Activated CD4-positive, CD25-positive, alpha-beta regulatory T cell (primary cell): Measurements from ENCODE around the gene IFIT2.
"Not testable (repeated sequence)": the region's sequence is repeated elsewhere in the genome, so short reads cannot be mapped to it uniquely, and the experiment has no call there.

Experiments
- DNase-seq, 4 experiments: peaks; one replicate each; lab custom pipeline; 2025; lab: John Stamatoyannopoulos, UW

The IFIT2 gene

DNA sequence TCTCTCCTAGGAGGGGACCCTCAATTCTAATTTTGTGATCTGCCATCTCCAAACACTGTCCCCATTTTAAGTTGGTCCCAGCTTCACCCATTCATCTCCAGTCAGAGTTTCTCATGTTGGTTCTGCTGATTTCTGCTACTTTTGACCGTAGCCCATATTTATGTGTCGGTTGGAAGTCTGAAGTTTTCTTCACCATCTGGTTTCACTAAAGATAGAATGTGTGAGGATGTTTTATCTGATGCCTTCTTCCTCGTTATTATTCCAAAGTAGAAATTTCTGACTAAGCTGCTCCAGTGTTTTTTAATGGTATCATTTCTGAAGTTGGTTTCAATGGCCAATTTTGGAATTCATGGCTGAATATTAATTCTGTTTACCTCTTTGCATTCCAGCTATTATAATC, 21.3 kb upstream of the IFIT2 start:
- no peak for DNase-seq

DNA sequence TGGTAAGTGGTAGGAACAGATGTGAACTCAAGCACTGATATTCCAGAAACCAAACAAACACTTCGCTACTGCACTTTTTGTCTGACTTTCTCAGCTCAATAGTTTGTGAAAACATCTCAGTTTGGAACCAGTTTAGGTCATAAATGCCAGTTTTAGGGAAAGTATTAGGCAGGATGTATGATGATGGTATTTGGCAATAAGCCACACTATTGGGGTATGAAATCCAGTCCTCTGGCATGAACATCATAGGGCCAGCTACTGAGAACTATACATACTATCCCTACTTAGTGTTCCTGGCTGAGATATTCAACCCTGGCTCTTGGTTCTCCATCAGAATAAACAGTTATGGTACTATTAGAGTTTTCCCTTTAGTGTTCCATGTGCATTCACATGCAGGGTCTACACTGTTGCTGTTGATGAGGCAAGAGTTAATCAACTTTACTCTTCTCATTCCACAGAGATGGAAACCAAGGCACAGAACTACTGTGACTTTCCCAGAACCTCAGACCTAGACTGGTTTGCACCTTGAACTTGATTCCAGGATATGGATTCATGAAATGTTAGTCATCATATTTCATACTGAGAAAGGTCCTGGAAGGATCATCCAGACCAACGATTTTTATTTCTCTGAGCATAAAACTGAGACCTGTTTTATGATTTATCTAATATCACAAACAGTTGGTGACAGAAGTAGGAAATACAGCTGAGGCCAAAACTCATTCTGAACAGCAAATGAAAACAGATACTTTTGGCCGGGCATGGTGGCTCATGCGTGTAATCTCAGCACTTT, 20.0 kb upstream of the IFIT2 start:
- no peak for DNase-seq

DNA sequence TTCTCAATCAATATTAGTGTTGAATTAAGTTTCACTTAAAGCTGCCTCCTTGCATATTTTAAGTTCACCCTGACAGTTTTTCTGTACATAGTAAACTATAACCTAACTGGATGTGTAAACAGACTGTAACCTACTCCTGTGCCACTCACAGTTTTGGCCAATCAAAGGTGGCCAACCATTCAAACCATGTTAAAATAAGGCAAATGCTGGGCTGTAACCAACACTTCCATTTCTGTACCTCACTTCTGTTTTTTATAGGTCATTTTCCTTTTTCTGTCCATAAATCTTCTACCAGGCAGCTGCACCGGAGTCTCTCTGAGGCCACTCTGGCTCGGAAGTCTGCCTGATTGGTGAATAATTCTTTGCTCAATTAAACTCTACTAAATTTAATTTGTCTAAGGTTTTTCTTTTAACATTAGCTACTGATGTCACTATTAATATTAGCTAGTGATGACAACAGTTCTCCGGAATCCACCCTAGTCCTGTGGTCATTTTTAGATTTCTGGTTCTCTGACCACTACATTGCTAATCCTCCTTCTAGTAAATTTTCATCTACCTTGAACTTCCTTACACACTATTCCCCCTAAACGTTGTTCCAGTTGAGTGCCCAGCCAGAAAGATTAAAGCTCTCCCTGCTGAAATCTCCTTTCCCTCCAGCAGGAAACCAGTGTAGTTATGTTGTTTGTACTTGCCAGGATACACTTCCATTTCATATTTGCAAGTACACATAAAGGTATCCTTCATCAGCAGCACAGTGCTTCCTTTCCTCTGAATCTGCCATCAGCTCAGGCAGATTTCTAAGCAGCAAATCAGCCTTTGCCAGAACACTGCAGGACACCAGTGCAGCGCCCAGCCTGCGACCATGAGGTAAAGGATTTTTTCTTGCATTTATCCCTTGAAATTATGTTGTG, 18.6 kb upstream of the IFIT2 start:
- DNase-seq, result no peak

DNA sequence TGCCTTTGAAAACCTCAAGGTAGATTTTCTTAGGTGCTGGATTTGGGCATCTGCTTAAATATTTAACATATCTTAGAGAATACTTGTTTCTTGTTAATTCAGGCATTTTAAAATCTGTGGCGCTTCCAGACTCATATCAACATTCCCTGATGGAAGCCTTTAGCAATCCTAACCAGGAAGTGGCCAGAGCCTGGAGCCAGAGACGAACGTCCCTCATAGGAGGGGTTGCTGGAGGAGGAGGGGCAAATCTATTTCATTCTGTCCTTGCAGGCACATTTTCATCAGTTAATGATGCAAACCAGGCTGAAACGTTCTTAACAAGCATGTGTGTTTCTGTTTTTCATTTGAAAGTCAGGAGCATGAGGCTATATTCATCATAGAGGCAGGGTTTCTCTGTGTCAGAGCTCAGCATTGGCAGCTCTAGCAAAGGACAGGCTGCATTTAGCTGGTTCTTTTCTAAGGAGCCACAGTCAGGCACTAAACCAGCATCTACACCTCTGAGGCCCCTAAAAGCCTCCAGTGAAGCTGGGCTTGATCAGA, 17.8 kb upstream of the IFIT2 start:
- no peak for DNase-seq

DNA sequence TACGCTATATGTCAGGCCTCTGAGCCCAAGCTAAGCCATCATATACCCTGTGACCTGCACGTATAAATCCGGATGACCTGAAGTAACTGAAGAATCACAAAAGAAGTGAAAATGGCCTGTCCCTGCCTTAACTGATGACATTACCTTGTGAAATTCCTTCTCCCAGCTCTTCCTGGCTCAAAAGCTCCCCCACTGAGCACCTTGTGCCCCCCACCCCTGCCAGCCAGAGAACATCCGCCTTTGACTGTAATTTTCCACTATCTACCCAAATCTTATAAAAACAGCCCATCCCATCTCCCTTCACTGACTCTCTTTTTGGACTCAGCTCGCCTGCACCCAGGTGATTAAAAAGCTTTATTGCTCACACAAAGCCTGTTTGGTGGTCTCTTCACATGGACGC, 17.1 kb upstream of the IFIT2 start:
- not testable (repeated sequence) for DNase-seq

DNA sequence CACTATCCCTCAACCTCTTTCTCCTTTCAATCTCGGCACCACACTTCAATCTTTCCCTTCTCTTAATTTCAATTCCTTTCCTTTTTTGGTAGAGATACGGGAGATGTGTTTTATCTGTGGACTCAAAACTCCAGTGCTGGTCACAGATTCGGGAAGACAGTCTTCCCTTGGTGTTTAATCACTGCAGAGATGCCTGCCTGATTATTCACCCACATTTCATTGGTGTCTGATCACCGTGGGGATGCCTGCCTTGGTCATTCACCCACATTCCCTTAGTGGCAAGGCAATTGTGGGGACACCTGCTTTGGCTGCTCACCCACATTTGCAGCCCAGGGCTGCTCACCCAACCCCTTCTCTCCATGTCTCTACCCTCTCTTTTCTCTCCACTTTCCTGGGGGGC, 16.5 kb upstream of the IFIT2 start:
- not testable (repeated sequence) for DNase-seq

DNA sequence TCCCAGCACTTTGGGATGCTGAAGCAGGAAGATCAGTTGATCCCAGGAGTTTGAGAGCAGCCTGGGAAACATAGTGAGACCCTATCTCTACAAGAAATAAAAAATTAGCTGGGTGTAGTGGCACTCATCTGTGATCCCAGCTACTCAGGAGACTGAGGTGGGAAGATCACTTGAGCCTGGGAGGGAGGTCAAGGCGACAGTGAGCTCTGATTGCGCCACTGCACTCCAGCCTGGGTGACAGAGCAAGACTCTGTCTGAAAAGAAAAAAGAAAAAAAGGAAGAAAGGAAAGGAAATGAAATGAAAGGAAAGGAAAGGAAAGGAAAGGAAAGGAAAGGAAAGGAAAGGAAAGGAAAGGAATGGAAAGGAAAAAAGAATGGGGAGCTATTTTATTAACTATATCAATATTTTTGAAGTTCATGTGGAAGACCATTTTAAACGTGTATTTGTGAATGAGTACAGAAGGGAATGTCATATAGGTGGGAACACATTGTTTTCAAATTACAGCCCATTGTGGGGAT, 7.1 kb upstream of the IFIT2 start:
- no peak for DNase-seq

DNA sequence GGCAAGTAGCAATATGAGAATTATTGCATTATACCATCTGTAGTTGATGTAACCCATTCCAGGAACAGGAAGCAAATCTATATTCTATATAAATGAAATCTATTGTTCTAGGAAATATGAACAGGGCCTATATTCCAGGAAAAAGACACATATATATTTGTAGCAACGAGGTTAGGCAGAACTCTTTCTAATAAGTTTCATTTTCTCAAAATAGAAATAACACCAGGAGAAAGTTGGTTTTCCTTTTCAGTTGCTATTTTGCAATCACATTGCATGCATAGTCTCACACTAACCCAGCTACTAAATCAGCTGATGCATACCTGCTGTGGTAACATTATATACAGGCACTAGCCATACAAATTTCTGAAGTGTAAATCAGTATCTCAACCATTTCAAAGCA, 6.2 kb upstream of the IFIT2 start:
- DNase-seq, result no peak

DNA sequence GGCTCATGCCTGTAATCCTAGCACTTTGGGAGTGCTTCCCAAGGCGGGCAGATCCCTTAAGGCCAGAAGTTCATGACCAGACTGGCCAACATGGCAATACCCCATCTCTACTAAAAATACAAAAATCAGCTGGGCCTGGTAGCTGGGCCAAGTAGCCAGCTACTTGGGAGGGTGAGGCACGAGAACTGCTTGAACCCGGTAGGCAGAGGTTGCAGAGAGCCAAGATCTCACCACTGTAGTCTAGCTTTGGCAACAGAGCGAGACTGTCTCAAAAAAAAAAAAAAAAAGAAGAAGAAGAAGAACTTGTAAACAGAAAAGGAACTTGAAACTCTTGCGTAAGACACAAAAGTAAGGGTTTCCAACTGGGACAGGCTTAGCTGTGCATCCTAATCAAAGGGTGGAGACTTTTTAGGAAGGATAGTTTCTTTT, 5.6 kb upstream of the IFIT2 start:
- DNase-seq, result no peak

DNA sequence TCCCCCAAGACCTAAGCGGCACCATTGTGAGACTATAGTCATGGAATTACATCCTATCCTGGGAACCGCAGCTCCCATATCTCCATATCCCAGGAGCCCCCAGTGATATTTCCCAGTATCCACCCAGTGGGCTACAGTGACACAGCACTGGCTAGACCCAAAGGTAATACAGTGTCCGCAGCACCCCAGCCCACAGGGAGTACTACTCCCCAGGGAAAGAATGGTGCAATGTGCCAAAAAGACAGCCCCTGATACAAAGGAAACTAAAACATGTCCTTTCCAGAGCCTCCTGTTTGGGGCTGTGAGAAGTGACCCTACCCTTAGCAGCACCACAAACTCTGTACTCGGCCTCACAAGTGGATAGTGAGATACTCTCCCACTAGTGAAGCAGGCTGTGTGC, 4.5 kb upstream of the IFIT2 start:
- DNase-seq, result no peak

DNA sequence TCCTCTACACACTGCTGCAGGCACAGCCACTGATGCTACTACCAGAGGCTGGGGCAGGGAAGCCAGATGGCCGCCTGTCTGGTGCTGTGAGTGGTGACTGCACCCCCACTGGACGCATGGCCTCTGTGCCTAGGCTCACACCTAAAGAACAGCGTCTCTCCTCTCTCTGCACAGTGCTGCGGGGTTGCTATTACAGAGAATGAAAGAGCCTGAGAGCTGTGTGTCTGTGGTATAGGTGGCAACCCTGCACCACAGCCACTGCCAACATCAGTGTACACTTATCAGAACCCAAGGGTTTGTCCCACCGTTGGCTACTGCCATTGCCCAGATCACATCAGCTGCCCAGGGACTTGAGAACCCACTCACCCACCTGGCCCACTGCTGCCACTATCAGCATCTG, 4.1 kb upstream of the IFIT2 start:
- no peak for DNase-seq

DNA sequence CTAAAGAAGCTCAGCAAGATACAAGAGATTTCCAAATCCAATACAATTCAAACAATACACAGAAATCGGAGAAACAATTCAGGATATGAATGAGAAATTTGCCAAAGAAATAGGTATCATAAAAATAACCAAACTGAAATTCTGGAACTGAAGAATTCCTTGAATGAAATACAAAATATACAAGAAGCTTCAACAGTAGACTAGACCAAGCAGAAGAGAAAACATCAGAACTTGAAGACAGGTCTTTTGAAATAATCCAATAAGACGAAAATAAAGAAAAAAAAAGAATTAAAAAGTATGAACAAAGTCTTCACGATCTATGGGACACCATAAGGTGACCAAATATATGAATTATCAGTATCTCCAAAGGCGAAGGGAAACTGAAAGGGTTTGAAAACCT, 2.8 kb upstream of the IFIT2 start:
- DNase-seq, result no peak

DNA sequence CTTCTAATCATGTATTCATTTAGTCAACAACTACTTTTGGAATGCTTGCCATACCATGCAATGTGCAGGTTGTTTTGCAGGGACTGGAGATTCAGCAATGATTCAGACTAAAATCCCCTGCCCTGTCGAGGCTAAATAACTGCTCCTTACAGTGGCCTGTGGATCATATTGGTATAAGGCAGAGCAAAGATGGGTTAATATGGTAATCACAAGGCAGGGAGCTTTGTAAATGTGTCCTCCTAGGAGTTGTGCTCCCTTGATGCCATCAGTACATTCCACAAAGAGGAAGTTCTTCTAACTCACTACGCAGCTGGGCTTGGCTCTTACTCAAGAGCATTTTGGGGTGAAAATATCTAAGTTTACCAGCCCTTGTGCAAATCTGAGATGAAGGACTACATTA, 614 bp upstream of the IFIT2 start:
- DNase-seq, result no peak

DNA sequence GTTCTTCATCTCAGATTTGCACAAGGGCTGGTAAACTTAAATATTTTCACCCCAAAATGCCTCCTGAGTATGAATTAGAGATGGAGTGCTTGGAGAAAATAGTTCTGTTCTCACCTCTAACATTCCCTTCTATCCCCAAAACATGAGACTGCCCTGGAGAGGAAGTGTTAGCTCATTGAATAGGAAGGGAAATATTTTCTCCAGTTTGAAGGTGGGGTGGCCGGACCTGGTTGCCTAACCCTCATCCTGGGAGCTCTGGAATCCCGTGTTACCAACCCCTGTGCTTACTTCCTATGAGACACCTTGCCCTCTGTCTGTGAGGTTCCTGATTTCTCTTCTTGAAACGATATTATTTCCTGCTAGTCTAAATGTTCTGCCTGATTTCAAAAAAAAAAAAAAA, 779 bp downstream of the IFIT2 start:
- DNase-seq, result no peak

DNA sequence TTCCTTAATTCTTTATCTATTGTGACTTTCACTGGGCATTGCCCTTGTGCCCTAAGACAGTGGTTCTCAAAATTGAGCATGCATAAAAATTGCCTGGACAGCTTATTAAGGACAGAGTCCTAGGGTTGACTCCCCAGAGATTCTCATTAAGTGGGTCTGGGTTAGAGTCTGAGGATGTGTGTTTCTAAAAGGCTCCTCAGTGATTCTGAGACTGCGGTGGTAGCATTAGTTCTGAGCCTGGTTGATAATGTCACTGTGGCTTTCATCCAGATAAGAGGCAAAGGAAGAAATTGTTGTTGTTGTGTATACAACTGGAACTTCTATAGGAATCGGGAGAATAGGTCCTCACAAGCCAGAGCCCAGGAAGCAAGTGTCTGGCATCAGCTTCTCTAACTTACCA, 1.3 kb downstream of the IFIT2 start:
- no peak for DNase-seq

DNA sequence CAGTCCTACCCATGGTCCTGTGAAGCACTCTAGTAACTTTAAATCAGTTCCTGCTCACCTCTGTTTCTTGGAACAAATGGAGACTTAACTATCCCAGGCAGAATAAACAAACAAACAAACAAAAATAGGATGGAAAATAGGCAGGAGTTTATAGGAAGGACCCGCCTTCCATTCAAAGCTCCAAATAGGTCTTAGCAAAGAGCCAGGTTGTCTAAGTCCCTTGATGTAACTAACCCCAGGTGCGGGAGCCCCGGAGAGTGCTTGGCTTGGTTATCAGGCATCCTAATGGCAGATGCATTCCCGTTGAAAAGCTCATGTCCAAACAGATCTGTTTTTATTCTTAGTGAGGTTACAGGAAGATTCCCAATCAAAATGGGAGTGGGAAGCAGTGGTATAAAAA, 2.2 kb downstream of the IFIT2 start:
- no peak for DNase-seq

DNA sequence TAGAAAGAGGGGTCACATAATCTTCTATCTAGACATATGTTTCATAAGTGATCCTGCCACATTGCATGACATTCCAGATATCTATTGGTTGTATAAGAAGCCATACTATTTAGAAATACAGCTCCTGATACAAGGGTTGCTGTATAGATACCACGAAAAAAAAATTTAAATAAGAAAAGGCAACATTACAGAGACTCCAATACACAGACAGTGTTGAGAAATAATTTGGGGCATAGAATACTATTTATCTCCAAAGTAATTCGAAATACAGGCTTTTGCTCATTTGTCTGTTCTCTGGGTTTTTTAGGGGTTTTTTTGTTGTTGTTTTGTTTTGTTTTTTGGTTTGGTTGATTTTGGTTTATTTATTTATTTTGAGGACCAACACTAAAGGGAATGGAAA, 2.6 kb downstream of the IFIT2 start:
- no peak for DNase-seq

DNA sequence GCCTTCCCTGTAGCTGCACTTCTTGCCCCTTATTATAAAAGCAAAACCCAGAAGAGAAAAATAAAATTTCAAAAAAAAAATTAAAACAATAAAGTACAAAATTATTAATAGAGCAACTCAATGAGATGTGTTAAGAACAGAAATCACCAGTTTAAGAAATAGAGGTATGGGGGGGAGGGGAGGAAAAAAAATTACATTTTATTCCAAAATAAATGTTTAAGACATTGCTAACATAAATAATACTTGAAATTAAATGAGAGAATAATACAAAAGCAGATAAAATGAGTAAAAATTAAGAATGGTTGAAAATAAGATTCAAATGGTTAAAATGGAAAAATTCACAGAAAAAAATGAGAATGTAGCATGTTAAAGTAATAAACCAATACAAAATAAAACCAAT, 3.1 kb downstream of the IFIT2 start:
- DNase-seq, result no peak

DNA sequence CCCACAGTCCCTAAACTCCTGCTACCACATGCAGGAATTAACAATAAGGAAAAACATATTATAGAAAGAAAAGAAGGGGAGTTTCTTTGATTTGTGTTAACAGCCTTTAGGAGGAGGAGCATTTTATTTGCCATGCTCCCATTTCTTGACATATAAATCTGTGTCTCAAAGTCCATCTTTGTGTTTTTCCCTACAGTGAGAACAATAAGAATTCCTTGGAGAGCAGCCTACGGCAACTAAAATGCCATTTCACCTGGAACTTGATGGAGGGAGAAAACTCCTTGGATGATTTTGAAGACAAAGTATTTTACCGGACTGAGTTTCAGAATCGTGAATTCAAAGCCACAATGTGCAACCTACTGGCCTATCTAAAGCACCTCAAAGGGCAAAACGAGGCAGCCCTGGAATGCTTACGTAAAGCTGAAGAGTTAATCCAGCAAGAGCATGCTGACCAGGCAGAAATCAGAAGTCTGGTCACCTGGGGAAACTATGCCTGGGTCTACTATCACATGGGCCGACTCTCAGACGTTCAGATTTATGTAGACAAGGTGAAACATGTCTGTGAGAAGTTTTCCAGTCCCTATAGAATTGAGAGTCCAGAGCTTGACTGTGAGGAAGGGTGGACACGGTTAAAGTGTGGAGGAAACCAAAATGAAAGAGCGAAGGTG, 4.1 kb downstream of the IFIT2 start:
- DNase-seq, result no peak

DNA sequence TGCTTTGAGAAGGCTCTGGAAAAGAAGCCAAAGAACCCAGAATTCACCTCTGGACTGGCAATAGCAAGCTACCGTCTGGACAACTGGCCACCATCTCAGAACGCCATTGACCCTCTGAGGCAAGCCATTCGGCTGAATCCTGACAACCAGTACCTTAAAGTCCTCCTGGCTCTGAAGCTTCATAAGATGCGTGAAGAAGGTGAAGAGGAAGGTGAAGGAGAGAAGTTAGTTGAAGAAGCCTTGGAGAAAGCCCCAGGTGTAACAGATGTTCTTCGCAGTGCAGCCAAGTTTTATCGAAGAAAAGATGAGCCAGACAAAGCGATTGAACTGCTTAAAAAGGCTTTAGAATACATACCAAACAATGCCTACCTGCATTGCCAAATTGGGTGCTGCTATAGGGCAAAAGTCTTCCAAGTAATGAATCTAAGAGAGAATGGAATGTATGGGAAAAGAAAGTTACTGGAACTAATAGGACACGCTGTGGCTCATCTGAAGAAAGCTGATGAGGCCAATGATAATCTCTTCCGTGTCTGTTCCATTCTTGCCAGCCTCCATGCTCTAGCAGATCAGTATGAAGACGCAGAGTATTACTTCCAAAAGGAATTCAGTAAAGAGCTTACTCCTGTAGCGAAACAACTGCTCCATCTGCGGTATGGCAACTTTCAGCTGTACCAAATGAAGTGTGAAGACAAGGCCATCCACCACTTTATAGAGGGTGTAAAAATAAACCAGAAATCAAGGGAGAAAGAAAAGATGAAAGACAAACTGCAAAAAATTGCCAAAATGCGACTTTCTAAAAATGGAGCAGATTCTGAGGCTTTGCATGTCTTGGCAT, 4.8 kb downstream of the IFIT2 start:
- DNase-seq, result no peak

DNA sequence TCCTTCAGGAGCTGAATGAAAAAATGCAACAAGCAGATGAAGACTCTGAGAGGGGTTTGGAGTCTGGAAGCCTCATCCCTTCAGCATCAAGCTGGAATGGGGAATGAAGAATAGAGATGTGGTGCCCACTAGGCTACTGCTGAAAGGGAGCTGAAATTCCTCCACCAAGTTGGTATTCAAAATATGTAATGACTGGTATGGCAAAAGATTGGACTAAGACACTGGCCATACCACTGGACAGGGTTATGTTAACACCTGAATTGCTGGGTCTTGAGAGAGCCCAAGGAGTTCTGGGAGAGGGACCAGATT, 5.4 kb downstream of the IFIT2 start:
- no peak for DNase-seq

DNA sequence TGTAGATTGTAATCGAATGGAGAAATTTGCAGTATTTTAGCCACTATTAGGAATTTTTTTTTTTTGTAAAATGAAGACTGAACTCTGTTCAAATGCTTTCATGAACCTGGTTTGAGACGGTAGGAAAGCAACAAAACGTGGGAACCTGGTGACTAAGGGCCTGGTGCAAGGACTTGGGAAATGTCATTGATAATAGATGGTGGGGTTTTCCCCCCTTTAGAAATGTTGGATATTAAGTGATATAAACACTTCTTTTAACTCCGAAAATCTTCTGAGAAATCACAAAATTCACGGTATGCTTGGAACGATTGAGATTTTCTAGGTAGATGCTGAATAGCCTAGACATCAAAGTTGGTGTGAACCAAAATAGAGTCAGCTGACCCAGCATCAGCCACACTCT, 6.4 kb downstream of the IFIT2 start:
- no peak for DNase-seq
